GM10248 (cell line): Measurements from ENCODE around the gene ACAN.

Source experiments
- CTCF ChIA-PET: fragments of 300-600 bp; sonication (Branson Sonifier 250); formaldehyde crosslinking; extraction: SDS; loops from one replicate; lab custom pipeline; 2021; ENCODE audit warnings: antibody characterized with exemption; lab: Yijun Ruan, JAX
- POLR2A ChIA-PET: fragments of 350-650 bp; sonication (Branson Sonifier 250); formaldehyde crosslinking; extraction: SDS; loops from one replicate; lab custom pipeline; 2020; ENCODE audit warnings: antibody characterized with exemption; lab: Yijun Ruan, JAX
- DNase-seq: peaks from one replicate; pipeline ENCODE4 v3.0.0; 2012; ENCODE audit errors: extremely low spot score
- TF ChIP-seq, protein P1 (sequence below): IDR thresholded peaks from 2 replicates; pipeline ENCODE4 v1.5.1; 2012; ENCODE audit warnings: mild to moderate bottlenecking, low read depth; ENCODE audit errors: extremely low read depth, missing control alignments, control extremely low read depth

Gene ACAN

GRCh38 chr15:88833731-88834100 lies 30.5 kb downstream of the ACAN start:
- TF ChIP-seq, protein P1, sequence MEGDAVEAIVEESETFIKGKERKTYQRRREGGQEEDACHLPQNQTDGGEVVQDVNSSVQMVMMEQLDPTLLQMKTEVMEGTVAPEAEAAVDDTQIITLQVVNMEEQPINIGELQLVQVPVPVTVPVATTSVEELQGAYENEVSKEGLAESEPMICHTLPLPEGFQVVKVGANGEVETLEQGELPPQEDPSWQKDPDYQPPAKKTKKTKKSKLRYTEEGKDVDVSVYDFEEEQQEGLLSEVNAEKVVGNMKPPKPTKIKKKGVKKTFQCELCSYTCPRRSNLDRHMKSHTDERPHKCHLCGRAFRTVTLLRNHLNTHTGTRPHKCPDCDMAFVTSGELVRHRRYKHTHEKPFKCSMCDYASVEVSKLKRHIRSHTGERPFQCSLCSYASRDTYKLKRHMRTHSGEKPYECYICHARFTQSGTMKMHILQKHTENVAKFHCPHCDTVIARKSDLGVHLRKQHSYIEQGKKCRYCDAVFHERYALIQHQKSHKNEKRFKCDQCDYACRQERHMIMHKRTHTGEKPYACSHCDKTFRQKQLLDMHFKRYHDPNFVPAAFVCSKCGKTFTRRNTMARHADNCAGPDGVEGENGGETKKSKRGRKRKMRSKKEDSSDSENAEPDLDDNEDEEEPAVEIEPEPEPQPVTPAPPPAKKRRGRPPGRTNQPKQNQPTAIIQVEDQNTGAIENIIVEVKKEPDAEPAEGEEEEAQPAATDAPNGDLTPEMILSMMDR, result no peak
- ChIA-PET CTCF (interaction anchor here (1.5 to 3.6 kb wide), 6 partner anchors 8 to 210 kb away, joined by 3 to 18 read pairs (median 6); partner anchors contain the start of gene ISG20), POLR2A (no interaction called here)
- no peak for DNase-seq

DNA sequence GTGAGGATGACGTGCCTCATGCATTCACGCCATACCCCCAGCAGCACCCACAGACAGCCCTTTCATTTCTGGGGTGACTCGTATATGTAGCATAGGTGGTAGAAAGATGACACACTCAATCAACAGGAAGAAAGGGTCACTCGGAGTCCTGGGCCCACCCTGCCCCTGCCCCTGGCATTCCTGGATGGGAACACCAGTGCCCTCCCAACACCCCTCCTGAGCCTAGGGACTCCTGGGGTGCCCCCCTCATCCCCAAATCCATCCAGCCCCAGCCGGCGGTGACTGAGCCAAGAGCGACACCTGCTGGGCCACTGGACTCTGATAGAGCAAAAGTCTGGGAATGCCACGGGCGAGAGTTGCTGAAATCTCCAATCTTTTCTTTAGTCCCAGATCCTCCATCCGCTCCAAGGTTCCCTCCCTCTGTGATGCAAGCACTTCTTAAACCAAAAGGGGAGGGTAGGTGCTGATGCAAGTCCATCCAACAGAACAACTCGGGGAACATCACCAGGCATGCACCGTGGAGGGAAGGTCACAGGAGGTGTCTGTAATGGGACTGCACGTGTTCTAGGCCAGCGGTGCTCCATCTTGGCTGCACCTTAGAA lies 31.1 kb downstream of the ACAN start:
- TF ChIP-seq, protein P1, result peak; percentile 49
- DNase-seq, result no peak
- ChIA-PET CTCF (interaction anchor here (0.8 to 3.6 kb wide), 8 partner anchors 9 to 360 kb away, joined by 3 to 18 read pairs (median 4); partner anchors contain the start of gene ISG20), POLR2A (no interaction called here)

DNA sequence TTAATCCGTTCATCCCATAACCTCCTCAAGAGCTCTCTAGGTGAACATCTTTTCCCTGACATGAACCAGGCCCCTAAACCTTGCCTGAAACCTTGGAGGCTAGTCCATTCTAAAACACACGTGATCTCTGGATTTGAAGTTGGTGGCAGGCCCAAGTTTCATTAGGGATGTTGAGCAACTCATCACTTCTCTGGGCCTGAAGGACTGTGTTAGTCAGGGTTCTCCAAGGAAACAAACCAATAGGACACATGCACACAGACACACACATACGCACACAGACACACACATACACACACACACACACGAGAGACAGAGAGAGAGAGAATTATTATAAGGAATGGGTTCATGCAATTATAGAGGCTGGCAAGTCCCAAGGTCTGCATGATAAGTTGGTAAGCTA lies 31.9 kb downstream of the ACAN start:
- ChIA-PET POLR2A (no interaction called here), CTCF (interaction anchor here (0.8 to 3.6 kb wide), 8 partner anchors 10 to 360 kb away, joined by 3 to 18 read pairs (median 4); partner anchors contain the start of gene ISG20)
- DNase-seq, result no peak
- TF ChIP-seq, protein P1, result no peak

DNA sequence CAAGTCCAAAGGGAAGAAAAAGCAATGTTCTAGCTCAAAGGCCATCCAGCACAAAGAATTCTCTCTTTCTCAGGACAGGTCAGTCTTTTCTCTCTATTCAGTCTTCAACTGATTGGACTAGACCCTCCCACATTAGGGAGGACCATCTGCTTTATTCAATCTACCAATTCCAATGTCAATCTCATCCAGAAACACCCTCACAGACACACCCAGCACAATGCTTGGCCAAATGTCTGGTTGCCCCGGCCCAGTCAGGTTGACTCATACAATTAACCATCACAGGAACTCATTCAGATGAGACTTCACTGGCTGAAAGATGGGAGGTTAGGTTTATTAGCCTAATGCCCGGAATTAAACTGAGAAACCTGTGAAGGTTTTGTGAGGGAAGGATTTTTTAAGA lies 32.4 kb downstream of the ACAN start:
- no peak for DNase-seq
- CTCF ChIA-PET, result interaction anchor here (1.6 to 3.6 kb wide), 4 partner anchors 177 to 212 kb away, joined by 4 to 18 read pairs (median 8); partner anchors contain the start of gene ISG20
- POLR2A ChIA-PET, result no interaction called here
- TF ChIP-seq, protein P1, result no peak

DNA sequence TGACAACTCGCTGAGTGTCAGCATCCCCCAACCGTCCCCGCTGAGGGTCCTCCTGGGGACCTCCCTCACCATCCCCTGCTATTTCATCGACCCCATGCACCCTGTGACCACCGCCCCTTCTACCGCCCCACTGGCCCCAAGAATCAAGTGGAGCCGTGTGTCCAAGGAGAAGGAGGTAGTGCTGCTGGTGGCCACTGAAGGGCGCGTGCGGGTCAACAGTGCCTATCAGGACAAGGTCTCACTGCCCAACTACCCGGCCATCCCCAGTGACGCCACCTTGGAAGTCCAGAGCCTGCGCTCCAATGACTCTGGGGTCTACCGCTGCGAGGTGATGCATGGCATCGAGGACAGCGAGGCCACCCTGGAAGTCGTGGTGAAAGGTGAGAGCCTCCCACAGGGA lies 35.4 kb downstream of the ACAN start:
- ChIA-PET CTCF (interaction anchor here (1.1 to 1.5 kb wide), 2 partner anchors 214 kb away, joined by 3 to 4 read pairs; no protein-coding TSS in a partner anchor), POLR2A (no interaction called here)
- DNase-seq, result no peak
- TF ChIP-seq, protein P1, result no peak

- TF ChIP-seq, protein P1, result no peak
- DNase-seq, result no peak
- ChIA-PET POLR2A (no interaction called here), CTCF (interaction anchor here (1.5 kb wide), 1 partner anchor 215 kb away, joined by 4 read pairs; no protein-coding TSS in a partner anchor)
Measured at GRCh38 chr15:88839146-88839545, 35.9 kb downstream of the ACAN start.
